ENCODE results near the gene TMEM202. TPM values are rescaled to one million over a fixed set of nuclear protein-coding genes. Genes with fewer than 3 reads are reported as not detected.

Gene TMEM202
- polyA plus RNA-seq (2012; ENCODE audit: low read depth, missing spikeins): not detected

DNA sequence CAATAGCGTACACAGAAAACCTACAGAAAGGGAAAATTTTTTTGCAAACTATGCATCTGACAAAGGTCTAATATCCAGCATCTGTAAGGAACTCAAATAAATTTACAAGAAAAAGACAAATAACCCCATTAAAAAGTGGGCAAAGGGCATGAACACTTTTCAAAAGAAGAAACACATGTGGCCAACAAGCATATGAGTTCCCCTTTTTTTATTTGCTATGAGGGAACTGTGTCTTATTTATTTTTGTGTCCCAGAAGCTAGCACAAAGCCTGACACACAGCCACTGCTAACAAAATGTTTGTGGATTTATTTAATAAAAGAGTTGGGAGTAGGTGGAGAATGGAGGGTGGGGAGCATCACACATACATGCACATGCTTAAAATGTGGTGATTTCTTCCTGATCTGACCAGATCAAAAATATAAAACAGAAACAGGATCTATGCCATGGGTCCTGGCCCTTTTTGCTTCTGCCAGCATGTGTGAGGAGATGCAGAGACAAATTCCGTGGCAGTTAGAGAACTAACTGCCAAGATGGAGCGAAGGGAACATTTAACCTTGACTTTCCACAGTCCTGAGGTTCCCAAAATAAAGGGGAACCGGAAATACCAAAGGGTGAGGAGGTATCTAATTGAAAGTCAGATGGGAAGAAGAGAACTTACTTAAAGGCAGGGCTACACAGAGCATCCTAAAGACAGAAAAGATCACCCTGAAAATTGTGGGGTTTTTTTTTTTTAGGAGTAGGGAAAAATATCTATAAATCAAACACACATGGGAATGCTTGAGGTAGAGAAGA is at the start of gene TMEM202:
Gene TMEM202, plus strand, starts transcription at position 510 of the 793 bp plus-strand sequence. Its CDS starts 22 bp downstream, at position 532.
- FAIRE-seq: no peak
- no peak for DNase-seq (ENCODE audit: insufficient read length, low spot score)

GRCh38 chr15:72353266-72353665 is 44.8 kb upstream of the TMEM202 start:
- no peak for TF ChIP-seq POLR2A (IDR thresholded peaks at IDR 0.05; ENCODE audit: low read depth, low read length)
- TF ChIP-seq POLR2AphosphoS5 (IDR thresholded peaks at IDR 0.05; ENCODE audit: low read depth, low read length): no peak
- TF ChIP-seq PAX5 (IDR thresholded peaks at IDR 0.05; ENCODE audit: insufficient read depth, low read length, severe bottlenecking): no peak
- no peak for TF ChIP-seq SPI1 (IDR thresholded peaks at IDR 0.05; ENCODE audit: low read depth, low read length)
- TF ChIP-seq POU2F2 (IDR thresholded peaks at IDR 0.05; ENCODE audit: low read depth, low read length): no peak
- no peak for TF ChIP-seq TAF1 (IDR thresholded peaks at IDR 0.05; ENCODE audit: low read depth, low read length)
- FAIRE-seq (no peak), DNase-seq (ENCODE audit: insufficient read length, low spot score) (no peak)

More for the DNA sequence above, at the start of gene TMEM202:
- no peak for TF ChIP-seq POLR2A (IDR thresholded peaks at IDR 0.05; ENCODE audit: low read depth, low read length)
- no peak for TF ChIP-seq POLR2AphosphoS5 (IDR thresholded peaks at IDR 0.05; ENCODE audit: low read depth, low read length)
- no peak for TF ChIP-seq POU2F2 (IDR thresholded peaks at IDR 0.05; ENCODE audit: low read depth, low read length)
- no peak for TF ChIP-seq TAF1 (IDR thresholded peaks at IDR 0.05; ENCODE audit: low read depth, low read length)

DNA sequence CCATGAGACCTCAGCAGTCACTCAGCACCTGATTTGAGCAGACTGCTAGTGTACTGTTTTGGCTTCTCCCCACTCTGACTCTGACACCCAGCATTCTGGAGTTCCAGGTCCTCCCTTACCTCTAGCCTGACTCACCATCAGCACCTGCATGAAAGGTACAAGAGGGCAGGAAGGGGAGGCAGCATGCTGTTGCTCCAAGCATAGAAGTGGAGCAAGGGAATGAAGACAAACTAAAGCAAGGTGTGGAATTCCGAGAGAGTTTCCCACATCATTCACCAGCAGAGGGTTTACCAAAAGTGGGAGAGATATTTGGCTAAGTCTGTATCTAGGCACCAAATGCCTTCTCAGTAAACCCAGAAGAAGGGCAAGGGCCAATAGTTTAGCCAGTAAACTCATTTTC is 43.6 kb upstream of the TMEM202 start:
- no peak for DNase-seq (ENCODE audit: insufficient read length, low spot score)
- no peak for FAIRE-seq
- TF ChIP-seq TAF1 (IDR thresholded peaks at IDR 0.05; ENCODE audit: low read depth, low read length) (no peak), PAX5 (IDR thresholded peaks at IDR 0.05; ENCODE audit: insufficient read depth, low read length, severe bottlenecking) (no peak), SPI1 (IDR thresholded peaks at IDR 0.05; ENCODE audit: low read depth, low read length) (no peak), POU2F2 (IDR thresholded peaks at IDR 0.05; ENCODE audit: low read depth, low read length) (no peak), POLR2A (IDR thresholded peaks at IDR 0.05; ENCODE audit: low read depth, low read length) (no peak), POLR2AphosphoS5 (IDR thresholded peaks at IDR 0.05; ENCODE audit: low read depth, low read length) (no peak)

- FAIRE-seq (no peak), DNase-seq (ENCODE audit: insufficient read length, low spot score) (no peak)
- no peak for TF ChIP-seq POLR2A (IDR thresholded peaks at IDR 0.05; ENCODE audit: low read depth, low read length)
- no peak for TF ChIP-seq POU2F2 (IDR thresholded peaks at IDR 0.05; ENCODE audit: low read depth, low read length)
Observed at GRCh38 chr15:72358121-72358520, 40.0 kb upstream of the TMEM202 start.

DNA sequence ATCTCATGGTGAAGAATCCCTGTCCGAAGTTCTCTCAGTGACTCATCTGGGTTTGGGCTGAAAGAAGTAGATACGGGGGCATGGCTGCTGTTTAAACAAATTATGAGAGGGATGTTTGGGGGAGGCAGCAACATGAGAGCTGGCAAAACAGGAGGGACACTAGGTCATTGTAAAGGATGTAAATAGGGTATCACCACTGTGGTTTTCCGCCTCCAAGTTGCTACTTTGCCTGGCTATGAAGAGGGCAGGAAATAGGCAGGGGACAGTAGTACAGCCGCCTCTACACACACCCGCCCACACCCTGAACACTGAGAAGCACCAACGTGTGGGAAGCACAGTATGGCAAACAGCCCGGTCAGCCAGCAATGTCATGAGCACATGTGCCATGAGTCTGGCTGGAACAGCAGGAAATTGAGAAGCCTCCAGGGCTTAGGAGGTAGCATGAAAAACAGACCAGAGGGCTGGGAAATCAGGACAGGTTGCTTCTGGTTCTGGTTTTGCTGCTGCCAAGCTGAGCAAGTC is 39.4 kb upstream of the TMEM202 start:
- DNase-seq (ENCODE audit: insufficient read length, low spot score): no peak
- peak; percentile 81 for FAIRE-seq
- TF ChIP-seq POLR2A (IDR thresholded peaks at IDR 0.05; ENCODE audit: low read depth, low read length): no peak
- TF ChIP-seq PAX5 (IDR thresholded peaks at IDR 0.05; ENCODE audit: insufficient read depth, low read length, severe bottlenecking): no peak
- TF ChIP-seq POLR2AphosphoS5 (IDR thresholded peaks at IDR 0.05; ENCODE audit: low read depth, low read length): no peak
- no peak for TF ChIP-seq TAF1 (IDR thresholded peaks at IDR 0.05; ENCODE audit: low read depth, low read length)
- TF ChIP-seq POU2F2 (IDR thresholded peaks at IDR 0.05; ENCODE audit: low read depth, low read length): no peak
- TF ChIP-seq SPI1 (IDR thresholded peaks at IDR 0.05; ENCODE audit: low read depth, low read length): no peak

- no peak for TF ChIP-seq SPI1 (IDR thresholded peaks at IDR 0.05; ENCODE audit: low read depth, low read length)
- no peak for TF ChIP-seq TAF1 (IDR thresholded peaks at IDR 0.05; ENCODE audit: low read depth, low read length)
- TF ChIP-seq PAX5 (IDR thresholded peaks at IDR 0.05; ENCODE audit: insufficient read depth, low read length, severe bottlenecking): no peak
- TF ChIP-seq POU2F2 (IDR thresholded peaks at IDR 0.05; ENCODE audit: low read depth, low read length): no peak
- no peak for TF ChIP-seq POLR2AphosphoS5 (IDR thresholded peaks at IDR 0.05; ENCODE audit: low read depth, low read length)
- no peak for TF ChIP-seq POLR2A (IDR thresholded peaks at IDR 0.05; ENCODE audit: low read depth, low read length)
- FAIRE-seq: no peak
Observed at GRCh38 chr15:72361176-72361575, 36.9 kb upstream of the TMEM202 start.

DNA sequence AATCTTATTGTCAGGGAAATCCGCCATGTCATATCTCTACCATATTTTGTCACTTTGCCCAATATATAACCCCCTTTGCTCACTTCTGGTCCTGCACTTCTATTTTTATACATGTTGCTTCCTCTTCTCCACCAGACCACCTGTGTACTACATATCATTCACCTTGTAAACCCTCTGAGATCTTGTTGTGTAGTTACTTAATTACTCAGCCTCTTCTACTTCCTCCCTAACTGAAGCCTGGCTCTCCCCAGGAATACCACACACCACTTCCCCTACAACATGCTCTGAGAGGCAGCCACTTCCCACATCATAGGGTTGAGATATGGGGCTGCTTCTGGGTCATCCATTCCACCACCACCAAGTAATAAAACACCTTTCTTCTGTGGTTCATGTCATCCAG is 32.3 kb upstream of the TMEM202 start:
- DNase-seq (ENCODE audit: insufficient read length, low spot score) (peak; percentile 32), FAIRE-seq (peak; percentile 78)
- no peak for TF ChIP-seq POLR2A (IDR thresholded peaks at IDR 0.05; ENCODE audit: low read depth, low read length)
- TF ChIP-seq PAX5 (IDR thresholded peaks at IDR 0.05; ENCODE audit: insufficient read depth, low read length, severe bottlenecking): no peak
- no peak for TF ChIP-seq POLR2AphosphoS5 (IDR thresholded peaks at IDR 0.05; ENCODE audit: low read depth, low read length)
- peak; percentile 26; the same call in 1 of the 2 replicates for TF ChIP-seq POU2F2 (IDR thresholded peaks at IDR 0.05; ENCODE audit: low read depth, low read length)
- peak; percentile 86 for TF ChIP-seq SPI1 (IDR thresholded peaks at IDR 0.05; ENCODE audit: low read depth, low read length)
- no peak for TF ChIP-seq TAF1 (IDR thresholded peaks at IDR 0.05; ENCODE audit: low read depth, low read length)

More at GRCh38 chr15:72361176-72361575, 36.9 kb upstream of the TMEM202 start:
- no peak for DNase-seq (ENCODE audit: insufficient read length, low spot score)

DNA sequence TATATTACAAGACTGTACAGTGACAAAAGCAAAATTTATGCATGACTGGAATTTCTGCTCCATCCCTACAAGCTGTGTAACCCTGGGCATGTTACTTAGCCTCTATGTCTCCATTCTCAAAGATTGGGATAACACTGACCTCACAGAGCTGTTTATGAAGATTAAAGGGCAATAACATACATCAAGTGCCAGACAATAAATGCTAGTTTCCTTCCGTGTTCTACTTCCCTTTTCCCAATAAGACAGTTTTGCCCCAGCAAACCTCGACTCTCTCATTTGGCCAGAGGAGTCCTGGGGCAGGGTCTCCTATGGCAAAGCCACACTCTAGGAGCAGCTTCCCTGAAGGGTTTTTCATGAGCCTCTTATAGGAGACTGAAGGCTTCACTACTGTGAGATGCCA is 29.8 kb upstream of the TMEM202 start:
- TF ChIP-seq POU2F2 (IDR thresholded peaks at IDR 0.05; ENCODE audit: low read depth, low read length) (no peak), TAF1 (IDR thresholded peaks at IDR 0.05; ENCODE audit: low read depth, low read length) (no peak), POLR2AphosphoS5 (IDR thresholded peaks at IDR 0.05; ENCODE audit: low read depth, low read length) (no peak), SPI1 (IDR thresholded peaks at IDR 0.05; ENCODE audit: low read depth, low read length) (no peak), POLR2A (IDR thresholded peaks at IDR 0.05; ENCODE audit: low read depth, low read length) (no peak), PAX5 (IDR thresholded peaks at IDR 0.05; ENCODE audit: insufficient read depth, low read length, severe bottlenecking) (no peak)
- FAIRE-seq (no peak), DNase-seq (ENCODE audit: insufficient read length, low spot score) (no peak)

DNA sequence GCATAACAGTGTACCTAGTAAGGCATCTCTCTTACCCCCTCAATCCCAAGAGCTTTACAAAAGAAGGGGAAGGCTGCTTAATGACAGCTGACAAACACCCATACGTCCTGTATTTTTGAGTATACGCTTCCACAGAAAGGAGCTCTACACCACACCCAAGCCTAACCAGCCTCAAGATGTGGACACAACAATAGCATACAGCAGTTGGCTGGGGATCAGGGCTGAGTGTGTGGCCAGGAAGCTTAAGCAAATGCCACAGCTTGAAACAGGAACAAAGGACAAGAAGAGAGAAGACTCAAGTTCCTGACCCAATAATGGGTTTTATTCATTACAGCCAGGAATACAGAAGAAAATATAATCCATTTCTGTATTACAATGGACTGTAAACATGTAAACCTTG is 29.2 kb upstream of the TMEM202 start:
- TF ChIP-seq POLR2AphosphoS5 (IDR thresholded peaks at IDR 0.05; ENCODE audit: low read depth, low read length) (no peak), TAF1 (IDR thresholded peaks at IDR 0.05; ENCODE audit: low read depth, low read length) (no peak), PAX5 (IDR thresholded peaks at IDR 0.05; ENCODE audit: insufficient read depth, low read length, severe bottlenecking) (no peak), POLR2A (IDR thresholded peaks at IDR 0.05; ENCODE audit: low read depth, low read length) (no peak), SPI1 (IDR thresholded peaks at IDR 0.05; ENCODE audit: low read depth, low read length) (no peak), POU2F2 (IDR thresholded peaks at IDR 0.05; ENCODE audit: low read depth, low read length) (no peak)
- FAIRE-seq: no peak
- DNase-seq (ENCODE audit: insufficient read length, low spot score): no peak

Measured in GM12891 (cell line).